GM13976 (cell line): Measurements from ENCODE around the gene UBE2I.

Experiments used
- DNase-seq: peaks from one replicate; pipeline ENCODE4 v3.0.0; 2012; ENCODE audit warnings: low spot score
- CTCF ChIP-seq: IDR thresholded peaks from 2 replicates; pipeline ENCODE4 v1.5.1; 2012; ENCODE audit warnings: borderline replicate concordance, mild to moderate bottlenecking; ENCODE audit not compliant: insufficient read depth; ENCODE audit errors: extremely low read depth, missing control alignments, control extremely low read depth
- in situ Hi-C: fragments of 300-500 bp; cut with MboI; formaldehyde crosslinking; loops from one replicate; pipeline ENCODE4 v1.12.0; 2022; ENCODE audit warnings: low sequenced_read_pairs, mixed read lengths, inconsistent platforms; ENCODE audit not compliant: unreplicated experiment

The UBE2I gene

GRCh38 chr16:1338119-1338730, 28.8 kb downstream of the UBE2I start:
- in situ Hi-C loops: no loop called here
- no peak for DNase-seq
- peak; percentile 26 for TF ChIP-seq CTCF

- in situ Hi-C loops: no loop called here
- no peak for DNase-seq
- TF ChIP-seq CTCF: no peak
These were observed 29.6 kb downstream of the UBE2I start for GRCh38 chr16:1338855-1339675.

- DNase-seq: no peak
- in situ Hi-C loops: no loop called here
- no peak for TF ChIP-seq CTCF
These were observed 31.5 kb downstream of the UBE2I start for GRCh38 chr16:1340730-1341494.

GRCh38 chr16:1341495-1342420, 32.3 kb downstream of the UBE2I start:
- TF ChIP-seq CTCF: no peak
- in situ Hi-C loops: no loop called here
- DNase-seq: no peak

GRCh38 chr16:1342526-1343427, 33.3 kb downstream of the UBE2I start:
- no peak for TF ChIP-seq CTCF
- in situ Hi-C loops: no loop called here
- DNase-seq: peak; percentile 100
